ENCODE results near the gene RBMS3.
"Not testable (repeated sequence)": the region's sequence is repeated elsewhere in the genome, so short reads cannot be mapped to it uniquely, and the experiment has no call there.

RBMS3 gene

DNA sequence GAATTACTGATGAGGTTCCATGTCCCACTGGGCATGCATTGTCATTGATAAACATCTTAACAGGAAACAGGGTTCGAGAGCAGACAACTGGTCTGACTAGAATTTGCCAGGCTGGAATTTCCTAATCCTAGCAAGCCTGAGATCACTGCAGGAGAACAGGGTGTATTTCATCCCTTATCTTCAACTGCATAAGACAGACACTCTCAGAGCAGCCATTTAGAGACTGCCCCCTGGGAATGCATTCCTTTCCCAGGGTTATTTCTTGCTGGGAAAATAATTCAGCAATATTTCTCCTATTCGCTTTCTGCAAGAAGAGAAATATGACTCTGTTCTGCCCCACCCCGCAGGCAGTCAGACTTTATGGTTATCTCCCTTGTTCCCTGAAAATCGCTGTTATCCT, 113.1 kb downstream of the RBMS3 start:
- not testable (repeated sequence) for DNase-seq

DNA sequence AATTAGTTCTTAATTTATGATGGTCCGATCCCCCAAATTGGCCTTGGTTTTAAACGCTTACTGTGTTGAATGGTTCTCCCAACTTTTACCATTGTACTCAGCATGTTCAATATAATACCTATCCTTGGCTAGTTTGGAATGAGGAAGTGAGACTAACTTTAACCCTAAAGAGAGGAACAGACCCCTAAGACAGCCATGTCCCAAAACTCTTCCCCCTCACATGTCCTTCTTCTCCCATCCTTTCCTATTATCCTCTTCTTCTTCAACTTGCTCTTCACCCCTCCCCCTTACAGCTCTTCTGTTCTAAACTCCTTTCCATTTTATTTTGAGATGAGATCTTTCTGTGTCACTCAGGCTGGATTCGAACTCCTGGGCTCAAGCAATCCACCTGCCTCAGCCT, 116.5 kb downstream of the RBMS3 start:
- no peak for DNase-seq

DNA sequence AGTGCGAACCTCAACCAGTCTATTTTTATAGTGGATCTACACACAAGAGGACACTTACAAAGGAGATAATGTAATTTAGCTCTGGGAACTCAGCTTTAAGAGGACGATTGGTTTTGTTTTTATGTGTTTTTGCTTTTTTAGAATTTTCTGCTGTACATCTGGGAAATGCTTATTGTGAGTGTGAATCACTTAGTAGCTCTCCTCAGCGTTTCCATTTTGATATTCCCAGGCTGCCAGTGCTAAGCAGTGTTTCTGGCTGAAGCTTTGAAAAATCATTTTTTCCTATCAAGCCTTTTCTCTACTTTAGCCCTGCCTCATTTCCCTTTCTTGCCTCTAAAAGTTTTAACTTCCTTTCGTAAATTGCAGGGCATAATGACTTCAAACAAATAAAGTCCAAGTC, 117.9 kb downstream of the RBMS3 start:
- no peak for DNase-seq

DNA sequence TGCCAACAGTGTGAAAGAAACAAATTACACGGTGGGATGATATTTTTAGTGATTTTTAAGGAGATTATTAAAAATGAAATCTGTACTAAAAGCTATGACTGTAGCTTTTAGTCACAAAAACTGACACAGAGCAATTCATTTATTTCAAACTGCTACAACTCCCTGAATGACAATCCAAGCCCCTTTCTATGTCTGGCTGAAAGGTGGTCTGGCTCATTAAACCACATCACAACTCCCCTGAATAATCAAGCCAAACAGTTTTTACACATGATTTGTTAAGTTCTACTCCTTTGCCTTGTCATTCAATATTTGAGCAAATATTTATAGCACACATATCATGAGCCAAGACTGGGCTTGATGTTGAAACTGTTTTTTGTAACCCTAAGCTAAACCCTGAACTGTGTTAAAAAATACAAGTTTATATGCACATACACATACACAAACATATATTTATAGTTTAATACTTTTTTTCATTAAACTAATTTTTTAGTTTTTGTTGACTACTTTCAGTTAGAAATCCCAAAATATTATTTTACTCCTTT, 125.5 kb downstream of the RBMS3 start:
- DNase-seq, result no peak

DNA sequence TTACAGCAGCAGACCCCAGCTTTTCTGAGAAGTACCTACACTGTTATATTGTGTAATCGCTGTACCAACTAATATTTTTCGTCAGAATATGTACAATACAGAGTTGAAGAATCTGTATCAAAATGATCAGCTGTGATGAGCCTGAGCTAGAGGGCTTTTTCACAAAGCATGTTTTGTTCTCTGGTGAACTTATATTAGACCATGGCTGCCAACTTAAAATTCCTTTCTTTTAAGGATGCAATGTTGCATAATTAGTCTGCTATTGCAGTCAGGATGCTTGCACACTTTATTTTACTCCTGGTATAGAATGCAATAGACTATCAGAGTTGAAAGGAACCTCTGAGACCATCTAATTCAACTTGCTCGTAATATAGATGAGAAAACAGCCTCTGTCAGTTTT, 127.8 kb downstream of the RBMS3 start:
- DNase-seq, result no peak

DNA sequence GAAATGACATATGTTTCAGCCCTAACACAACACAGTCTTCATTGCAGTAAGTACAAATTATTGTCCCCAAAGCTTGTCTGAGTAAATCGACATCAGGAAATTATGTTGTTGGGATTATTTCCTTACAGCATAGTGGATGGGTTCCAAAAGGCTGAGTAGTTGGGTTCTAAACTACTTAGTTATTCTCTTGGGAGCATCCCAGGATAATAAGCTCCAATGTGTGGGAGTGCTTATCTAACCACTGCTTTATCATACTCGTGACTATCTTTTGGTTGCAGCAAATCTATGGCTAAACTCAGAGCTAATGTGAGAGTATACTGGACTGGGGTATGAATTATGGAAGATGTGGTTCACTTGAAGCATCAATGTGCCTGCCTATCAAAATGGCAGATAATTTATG, 128.5 kb downstream of the RBMS3 start:
- DNase-seq, result no peak

DNA sequence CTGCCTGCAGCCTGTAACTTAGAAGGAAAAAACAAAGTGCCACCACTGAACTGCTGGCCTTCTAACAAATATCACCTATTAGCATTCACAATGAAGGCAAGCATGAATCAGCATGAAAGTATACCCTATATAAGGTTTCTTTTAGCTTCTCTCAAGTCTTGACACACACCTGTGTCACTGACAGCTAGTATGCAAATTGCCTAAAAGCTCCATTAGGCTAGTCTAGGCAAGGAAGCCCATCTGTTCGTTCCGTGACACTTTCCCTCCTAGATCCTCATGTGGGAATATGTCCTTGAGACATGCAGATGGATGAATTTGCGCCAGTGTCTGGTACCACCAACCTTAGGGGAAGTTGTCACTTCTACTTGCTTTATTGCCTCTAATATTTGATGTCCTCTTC, 129.3 kb downstream of the RBMS3 start:
- no peak for DNase-seq

DNA sequence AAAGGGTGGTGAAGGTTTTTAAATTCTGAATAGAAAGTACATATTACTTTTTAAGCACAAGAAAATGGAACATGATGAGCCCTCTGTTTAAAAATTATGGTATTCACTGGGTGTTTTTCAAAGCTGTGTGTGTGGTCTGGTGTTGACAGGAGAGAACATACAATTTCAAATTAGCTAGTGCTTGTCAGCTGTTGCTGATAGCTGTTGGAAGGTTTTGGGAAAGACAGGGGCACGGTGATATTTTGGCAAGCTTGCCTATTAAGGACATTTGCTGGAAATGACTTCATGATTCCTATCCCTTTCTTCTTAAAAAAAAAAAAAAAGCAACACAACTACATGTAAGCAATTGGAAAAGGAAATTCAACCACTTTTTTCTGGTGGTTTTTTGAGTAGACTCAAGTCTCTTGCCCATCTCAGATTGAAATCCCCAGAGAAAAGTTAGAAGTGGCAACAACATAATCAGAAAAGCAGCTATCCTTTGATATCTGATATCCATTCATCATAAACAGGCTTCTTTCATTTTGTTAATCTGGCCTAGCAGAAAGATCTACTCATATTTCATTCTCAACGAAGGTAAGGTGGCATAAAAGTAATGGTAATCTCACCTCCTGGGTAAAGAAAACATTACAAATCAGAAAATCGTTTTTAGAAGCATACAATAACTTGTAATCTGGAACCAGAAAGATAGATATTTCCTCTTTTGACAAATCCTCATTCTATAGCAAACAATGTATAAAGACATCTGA, 130.0 kb downstream of the RBMS3 start:
- no peak for DNase-seq

DNA sequence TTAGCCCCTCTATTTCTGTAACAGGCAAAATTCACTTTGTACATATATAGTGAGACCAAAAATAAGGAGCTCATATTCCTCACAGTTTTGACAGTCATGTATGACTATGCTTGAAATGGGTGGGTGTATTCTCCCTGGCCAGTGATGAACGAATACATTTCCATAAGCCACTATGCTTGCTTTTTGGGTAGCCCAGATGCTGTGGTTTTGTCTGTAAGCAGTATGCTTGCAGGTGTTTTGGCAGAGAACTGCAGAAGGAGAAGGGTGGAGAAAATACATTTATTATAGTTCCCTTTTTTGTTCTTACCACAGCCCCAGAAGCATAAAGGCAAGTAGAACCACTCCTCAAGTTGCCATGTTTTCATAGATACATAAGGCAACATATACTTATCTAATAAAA, 131.2 kb downstream of the RBMS3 start:
- no peak for DNase-seq

DNA sequence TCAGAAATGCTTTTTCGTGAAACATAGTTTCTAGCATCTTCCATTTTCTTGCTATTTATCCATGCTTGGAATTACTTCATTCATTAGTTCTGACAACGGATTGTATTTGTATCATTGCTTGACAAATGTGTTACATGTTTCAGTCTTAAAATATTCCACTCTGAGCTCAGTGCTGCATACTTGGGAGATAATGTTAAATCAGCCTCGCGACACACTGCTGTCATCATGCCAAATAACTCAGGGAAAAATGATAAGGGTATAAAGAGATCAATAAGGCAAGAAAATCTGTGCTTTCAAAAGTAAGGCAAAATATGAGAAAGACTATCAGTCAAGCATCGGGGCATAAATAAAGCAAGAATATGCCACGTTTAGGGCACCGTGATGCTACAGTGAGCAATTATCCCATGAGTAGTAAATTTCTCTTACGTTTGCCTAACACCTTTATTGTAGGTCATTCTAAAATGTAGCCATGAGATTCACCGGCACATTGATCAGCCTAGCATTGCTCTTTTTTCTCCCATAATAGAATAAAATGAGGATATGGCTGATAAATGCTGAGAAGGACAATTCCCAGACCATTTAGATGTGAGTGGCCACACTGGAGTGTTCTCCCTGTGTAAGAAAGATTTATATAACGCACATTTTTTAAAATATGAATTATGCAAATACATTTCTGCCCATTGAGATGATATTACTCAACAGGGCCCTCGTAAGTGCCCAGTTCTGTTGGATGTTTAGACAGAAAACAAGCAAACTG, 133.8 kb downstream of the RBMS3 start:
- DNase-seq, result no peak

DNA sequence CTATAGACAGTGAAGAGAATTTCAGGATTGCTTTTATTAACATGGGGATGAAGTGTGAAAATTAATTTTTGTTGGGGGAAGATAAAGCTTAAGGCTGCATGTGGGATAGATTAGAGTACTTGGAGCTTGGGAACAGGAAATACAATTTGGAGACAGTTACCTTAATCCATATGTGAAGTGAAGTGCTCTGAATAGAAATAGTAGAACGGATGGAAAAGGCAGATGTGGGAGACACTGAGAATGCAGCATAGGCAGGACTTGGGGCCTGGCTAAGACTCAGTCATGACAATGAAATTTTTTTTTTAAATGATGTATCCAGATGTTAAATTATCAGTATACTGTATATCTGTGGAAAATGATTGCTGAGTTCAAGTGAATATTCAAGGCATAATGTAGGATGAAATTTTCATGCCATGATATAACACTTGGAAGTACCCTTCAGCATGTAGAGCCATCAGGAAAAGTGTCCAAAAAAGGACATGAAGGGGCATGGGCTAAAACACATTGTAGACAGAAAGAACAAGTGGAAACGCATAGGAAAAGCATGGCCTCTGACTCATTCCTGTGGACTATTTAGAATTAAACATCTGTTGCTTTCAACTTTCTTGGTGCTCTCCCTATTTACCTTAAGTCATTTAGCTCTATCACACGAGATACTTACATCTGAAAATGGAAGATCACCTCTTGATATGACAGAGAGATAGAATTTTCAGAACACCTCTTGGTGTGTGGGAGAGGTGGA, 134.8 kb downstream of the RBMS3 start:
- DNase-seq, result no peak

DNA sequence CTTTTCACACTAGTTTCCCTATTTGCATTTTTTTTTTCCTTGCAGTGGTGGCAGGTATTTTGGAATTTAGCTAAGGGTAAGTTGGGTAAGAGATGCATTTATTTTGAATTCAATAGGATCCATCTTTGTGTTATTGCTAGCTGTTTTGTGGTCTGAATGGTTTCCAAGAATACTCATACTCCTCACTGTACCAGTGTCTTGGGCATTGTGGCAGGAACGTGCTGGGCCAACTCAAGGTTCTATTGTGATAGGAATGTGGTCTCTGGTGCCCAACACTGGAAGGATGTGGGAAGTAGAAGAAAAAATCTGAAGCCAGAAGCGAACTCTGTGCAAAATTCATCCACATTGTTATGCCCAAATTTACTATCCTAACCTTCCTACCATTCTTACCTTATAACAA, 135.6 kb downstream of the RBMS3 start:
- DNase-seq, result no peak

DNA sequence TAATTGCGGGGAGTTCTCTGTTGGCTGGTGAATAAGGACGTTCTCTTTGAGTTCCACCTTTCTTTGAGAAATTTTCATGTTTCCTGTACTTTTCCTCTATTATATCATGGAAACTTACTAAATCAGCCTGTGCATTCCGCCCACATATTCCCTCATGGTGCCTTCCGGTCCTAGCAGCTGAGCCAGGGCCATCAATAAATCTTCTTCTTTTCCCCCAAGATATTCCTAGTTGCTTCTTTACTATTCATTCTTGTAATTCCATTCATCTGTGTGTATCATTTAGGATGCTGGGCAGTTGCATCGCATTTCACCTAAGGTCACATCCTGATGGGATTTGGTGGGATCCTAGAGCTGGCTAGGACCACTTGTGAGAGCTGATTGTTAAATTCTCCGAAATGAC, 139.2 kb downstream of the RBMS3 start:
- no peak for DNase-seq

DNA sequence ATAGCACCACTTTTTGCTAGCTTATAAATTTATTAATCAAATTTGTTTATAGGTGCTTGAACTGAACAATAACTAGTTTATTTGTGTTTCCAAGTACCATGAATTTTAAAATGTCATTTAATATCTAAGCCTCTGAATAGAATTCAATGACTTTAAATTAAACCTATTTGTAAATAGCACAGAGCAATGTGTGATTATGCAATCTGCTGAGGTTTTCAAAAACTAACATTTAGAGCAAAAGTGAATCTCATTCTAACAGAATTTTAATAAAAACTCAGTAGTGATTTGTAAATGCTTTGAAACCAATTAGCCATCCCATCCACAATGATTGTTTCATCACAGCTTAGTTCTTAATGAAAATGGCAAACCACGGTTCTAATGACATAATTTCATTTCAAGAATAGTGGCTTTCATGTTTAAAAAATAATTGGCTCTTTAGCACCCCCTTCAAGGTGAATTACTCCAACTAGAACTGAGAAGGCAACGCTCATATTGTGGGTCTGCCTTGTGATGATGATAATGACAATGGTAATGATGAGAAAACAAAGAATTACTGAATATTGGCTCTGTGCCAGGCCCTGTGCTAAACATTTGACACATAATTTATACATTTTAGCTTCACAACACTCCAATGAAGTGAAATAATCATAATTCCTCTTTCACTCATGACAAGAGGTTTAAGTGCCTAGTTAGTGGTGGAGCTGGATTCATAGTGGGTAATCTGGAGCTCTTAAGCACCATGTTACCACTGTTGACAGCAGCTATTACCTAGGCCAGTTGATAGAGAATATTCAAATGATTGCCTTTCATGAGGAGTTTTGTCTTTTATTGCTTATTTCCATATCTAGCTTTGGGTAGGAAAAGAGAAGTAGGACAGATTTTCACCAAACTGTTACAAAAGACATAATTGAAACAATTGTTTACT, 145.7 kb downstream of the RBMS3 start:
- DNase-seq, result no peak

DNA sequence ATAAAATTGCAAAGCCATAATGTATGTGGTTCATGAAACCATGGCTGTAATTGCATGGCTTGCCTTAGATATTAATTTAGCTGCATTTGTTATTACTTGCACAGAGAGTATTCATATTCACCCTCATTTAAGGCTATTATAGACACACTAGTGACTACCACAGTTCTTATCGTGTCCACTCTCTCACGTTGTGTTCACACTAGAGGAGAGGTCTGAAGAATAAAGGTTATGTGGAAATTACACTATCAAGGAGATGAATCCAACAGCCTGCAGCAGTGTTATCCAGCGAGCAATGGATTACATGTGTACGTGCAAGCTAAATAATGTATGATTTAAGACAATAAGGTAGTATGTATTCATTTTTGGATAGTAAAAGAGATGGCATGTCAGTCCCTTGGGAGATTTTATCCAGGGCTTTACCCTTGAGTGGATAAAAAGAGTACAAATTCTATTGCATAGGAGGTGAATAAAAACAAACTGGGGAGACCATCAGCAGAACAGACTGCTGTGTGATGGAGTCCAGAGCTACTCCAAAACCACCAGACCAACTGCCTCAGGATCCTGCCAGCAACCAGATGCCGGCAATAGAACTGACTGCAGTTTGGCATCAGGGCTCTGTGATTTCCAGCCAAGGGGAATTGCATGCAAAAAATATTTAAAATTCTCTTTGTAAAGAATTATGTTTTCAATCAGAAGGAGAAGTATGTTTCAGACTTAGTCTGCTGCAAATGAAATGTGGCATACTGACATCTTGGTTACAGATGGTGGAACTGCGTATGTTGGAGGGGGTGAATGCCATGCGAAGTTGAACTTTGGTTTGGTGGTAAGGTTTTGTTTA, 146.6 kb downstream of the RBMS3 start:
- DNase-seq, result no peak

DNA sequence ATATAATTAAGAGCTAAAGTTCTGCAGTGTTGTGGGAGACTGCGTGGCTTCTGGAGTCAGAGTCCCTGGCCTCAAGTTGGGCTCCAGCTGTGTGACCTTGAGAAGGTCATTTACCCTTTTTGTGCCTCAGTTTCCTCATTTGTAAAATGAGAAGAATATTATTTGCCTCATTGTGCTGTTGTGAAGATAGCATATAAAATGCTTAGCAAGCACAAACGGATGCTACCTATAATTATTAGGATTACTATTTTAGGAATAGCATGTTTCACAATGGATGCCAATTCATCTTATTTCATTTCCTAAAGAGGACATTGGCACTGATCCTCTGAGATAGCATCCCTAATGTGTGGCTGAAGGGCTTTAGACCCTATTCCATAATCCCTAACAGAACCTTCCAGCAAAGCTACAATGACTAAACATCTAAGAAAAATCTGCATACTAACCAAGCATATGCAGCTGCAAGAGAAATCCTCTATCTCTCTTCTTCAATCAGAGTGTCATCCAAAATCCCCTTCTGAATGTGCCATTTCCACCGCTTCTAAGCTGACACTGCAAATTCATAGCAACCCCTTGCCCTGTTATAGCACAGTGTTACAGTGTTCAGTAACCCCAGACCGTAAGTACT, 148.3 kb downstream of the RBMS3 start:
- no peak for DNase-seq

DNA sequence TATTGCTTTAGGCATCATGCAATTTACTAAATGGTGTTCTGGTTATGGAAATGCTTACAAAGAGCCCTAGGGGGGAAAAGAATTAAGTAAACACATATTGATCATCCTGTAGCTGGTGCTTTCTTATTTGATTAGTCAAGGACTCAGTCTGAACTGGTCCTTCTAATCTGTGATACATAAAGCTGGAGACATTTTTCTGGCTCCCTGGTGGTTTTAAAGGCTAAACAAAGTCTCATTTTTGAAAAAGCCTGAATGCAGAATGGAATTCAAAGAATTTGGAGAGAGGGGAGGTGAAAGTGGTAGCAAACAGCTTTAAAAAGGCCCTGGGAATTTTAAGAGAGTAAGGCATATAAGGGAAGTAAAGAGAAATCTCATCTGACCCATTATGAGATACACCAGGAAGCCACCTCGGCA, 149.7 kb downstream of the RBMS3 start:
- DNase-seq, result no peak

DNA sequence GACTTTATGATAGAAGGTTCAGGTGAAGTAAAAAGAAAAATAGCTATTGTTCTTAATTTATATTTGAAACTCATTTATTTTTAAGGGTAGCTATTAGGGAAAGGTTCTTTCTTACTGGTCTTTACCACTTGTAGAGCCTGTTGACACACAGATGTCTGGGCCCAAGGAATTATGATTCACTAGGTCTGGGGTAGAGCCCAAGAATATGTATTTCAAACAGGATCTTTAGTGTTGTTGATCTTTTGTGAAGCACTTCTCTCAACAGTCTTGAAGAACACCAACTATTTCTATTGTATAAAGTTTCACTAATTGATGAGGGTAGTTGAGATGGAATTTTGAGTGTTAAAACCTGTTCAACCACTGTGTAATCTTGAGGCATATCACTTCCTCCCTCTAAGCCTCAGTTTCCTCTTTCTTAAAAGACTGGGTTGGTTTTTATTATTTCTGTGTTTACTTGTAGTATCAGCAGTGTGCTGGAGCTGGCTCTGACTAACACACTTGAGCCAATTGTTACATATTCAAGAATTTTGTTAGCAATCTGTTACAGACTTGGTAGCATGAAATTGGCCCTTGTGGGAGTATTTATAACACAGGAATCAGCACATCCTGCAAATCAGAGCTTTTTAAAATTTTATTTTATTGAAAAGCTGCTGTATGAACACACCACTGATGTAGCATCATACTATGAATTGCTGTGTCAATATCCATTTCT, 155.9 kb downstream of the RBMS3 start:
- no peak for DNase-seq

DNA sequence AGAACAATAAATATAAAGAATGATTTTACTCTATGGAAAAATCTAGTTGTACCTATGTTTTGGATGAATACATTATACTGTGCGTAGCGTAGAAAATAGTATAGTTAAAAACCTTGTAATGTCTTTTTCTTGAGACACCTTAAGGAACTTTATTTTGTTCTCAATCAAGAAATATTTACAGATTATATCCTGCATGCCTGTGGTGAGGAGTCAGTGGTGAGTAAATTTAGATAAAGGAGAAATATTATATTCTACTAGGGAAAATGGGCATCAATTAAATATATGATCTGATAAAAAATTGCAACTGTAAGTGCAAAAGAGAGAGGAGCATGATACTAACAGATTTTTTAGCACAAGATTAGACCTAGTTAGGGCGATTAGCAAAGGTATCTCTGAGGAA, 157.7 kb downstream of the RBMS3 start:
- DNase-seq, result no peak

Data from SHP77 treated with DMSO at 0.1 percent for 48 hours (cell line).